Mucosa of rectum (tissue), 2 donors: ENCODE data around the gene MPZL1.

Experiments
- H3K27ac ChIP-seq, 2 donors: one replicate each; pipeline ENCODE4 v1.7.0; 2013; ENCODE audit warnings: inconsistent platforms in 2 of 2, low read depth in 2 of 2, low read length in 2 of 2
- H3K27me3 ChIP-seq, 2 donors: one replicate each; pipeline ENCODE4 v1.7.0; 2013; ENCODE audit warnings: low read length in 2 of 2; ENCODE audit not compliant: control insufficient read depth in 2 of 2, insufficient read depth in 2 of 2
- H3K36me3 ChIP-seq, 2 donors: one replicate each; pipeline ENCODE4 v1.7.0; 2013; ENCODE audit warnings: low read length in 2 of 2; ENCODE audit not compliant: control insufficient read depth in 2 of 2, insufficient read depth in 2 of 2
- H3K4me1 ChIP-seq, 2 donors: one replicate each; pipeline ENCODE4 v1.7.0; 2013; ENCODE audit warnings: low read length in 2 of 2, mild to moderate bottlenecking in 1 of 2; ENCODE audit not compliant: control insufficient read depth in 2 of 2, insufficient read depth in 2 of 2
- H3K4me3 ChIP-seq, 2 donors: one replicate each; pipeline ENCODE4 v1.7.0; 2013; ENCODE audit warnings: low read length in 2 of 2
- H3K9ac ChIP-seq, 2 donors: one replicate each; pipeline ENCODE4 v1.7.0; 2013; ENCODE audit warnings: low read length in 2 of 2, low read depth in 1 of 2, mild to moderate bottlenecking in 1 of 2
- H3K9me3 ChIP-seq, 2 donors: one replicate each; pipeline ENCODE4 v1.7.0; 2013; ENCODE audit warnings: low read length in 2 of 2; ENCODE audit not compliant: control insufficient read depth in 2 of 2
- donor health status: healthy.
- donor health status: Normal muscosa, but diverticular disease.

MPZL1 gene

DNA sequence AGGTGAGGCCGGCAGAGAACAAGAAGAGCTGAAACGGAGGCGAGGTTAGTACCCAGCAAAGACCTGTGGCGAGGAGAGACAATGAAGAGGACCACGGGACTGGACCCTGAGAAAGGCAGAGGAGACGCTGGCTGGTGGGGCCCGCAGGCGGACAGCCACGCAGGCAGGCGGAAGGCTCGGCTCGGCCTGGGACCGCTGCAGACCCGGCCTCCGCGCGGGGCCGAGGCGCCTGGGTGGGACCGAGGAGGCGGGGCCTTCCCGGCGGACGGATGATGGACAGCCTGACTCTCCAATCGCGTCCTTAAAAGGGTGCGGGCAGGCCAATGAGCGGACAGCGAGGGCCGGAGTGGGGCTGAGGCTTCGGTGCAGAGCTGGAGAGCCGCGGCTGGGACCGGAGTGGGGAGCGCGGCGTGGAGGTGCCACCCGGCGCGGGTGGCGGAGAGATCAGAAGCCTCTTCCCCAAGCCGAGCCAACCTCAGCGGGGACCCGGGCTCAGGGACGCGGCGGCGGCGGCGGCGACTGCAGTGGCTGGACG lies at the start of gene MPZL1:
MPZL1 (plus strand) TSS at position 366 of the 535 bp plus-strand sequence. CDS start 170 bp downstream, outside the sequence.
- Histone ChIP-seq H3K9me3 (no peaks in the 10 kb centered on the region), H3K36me3 (no peaks in the 10 kb centered on the region), H3K27ac (peak within 1 kb of the TSS; percentile 89), H3K9ac (peak within 1 kb of the TSS; percentile 88 to 89), H3K4me3 (peak within 1 kb of the TSS; percentile 87 to 89), H3K4me1 (peaks cover 17 to 29% of the 10 kb centered on the region in 2 donors), H3K27me3 (no peaks in the 10 kb centered on the region)

- H3K27ac ChIP-seq, result no peak overlapping the region
- H3K4me3 ChIP-seq, result no peak overlapping the region
- H3K27me3 ChIP-seq, result no peaks in the 10 kb centered on the region
- H3K9me3 ChIP-seq, result no peaks in the 10 kb centered on the region
- H3K9ac ChIP-seq, result no peak overlapping the region
- peaks cover 8 to 23% of the 10 kb centered on the region in 2 donors for H3K4me1 ChIP-seq
- H3K36me3 ChIP-seq, result peaks cover 0 to 11% of the 10 kb centered on the region in 2 donors
These were observed 49.0 kb upstream of the MPZL1 start for GRCh38 chr1:167672831-167673230.

- H3K9me3 ChIP-seq, result no peaks in the 10 kb centered on the region
- H3K4me3 ChIP-seq, result no peak overlapping the region
- no peak overlapping the region for H3K9ac ChIP-seq
- H3K27ac ChIP-seq, result no peak overlapping the region
- peaks cover 8 to 23% of the 10 kb centered on the region in 2 donors for H3K4me1 ChIP-seq
- no peaks in the 10 kb centered on the region for H3K27me3 ChIP-seq
- H3K36me3 ChIP-seq, result peaks cover 0 to 11% of the 10 kb centered on the region in 2 donors
These were observed 48.5 kb upstream of the MPZL1 start for GRCh38 chr1:167673265-167673664.

DNA sequence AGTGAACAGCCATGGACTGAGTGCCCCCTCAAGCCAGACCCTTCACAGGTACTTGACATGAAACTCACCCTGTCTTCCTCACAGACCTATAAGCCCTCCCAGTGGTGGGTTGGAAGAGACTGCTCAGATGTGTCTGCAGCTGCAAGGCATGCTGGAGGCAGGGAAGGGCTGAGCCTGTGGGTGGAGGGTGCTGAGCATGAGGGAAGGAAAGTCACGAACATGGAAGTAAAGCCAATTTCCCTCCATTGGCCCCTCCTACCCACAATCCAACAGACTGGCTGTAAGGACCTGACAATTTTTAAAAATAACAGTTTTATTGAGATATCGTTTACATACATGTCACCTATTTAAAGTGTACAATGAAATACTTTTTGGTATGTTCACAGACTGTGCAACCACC lies 47.6 kb upstream of the MPZL1 start:
- no peak overlapping the region for H3K27ac ChIP-seq
- peaks cover 8 to 23% of the 10 kb centered on the region in 2 donors for H3K4me1 ChIP-seq
- no peak overlapping the region for H3K9ac ChIP-seq
- H3K36me3 ChIP-seq, result peaks cover 0 to 11% of the 10 kb centered on the region in 2 donors
- H3K4me3 ChIP-seq, result no peak overlapping the region
- no peaks in the 10 kb centered on the region for H3K9me3 ChIP-seq
- H3K27me3 ChIP-seq, result no peaks in the 10 kb centered on the region

DNA sequence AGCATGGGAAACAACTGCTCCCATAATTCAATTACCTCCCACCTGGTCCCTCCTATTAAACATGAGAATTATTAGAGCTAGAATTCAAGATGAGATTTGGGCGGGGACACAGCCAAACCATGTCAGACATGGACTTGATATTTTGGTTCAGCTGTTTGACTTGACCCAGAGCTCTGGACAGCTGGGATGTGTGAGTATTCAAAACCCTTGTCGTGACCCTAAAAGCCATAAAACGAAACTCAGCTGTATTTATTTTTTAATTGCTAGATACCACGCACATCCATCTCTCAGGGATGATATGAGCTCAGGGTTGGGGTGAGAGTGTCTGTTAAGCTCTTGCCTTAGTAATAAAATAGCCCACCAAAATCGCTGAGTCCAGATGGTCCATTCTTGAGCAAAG lies 46.3 kb upstream of the MPZL1 start:
- Histone ChIP-seq H3K9me3 (no peaks in the 10 kb centered on the region), H3K27ac (peak overlapping the region in 1 of 2 donors; percentile 1), H3K4me1 (peaks cover 8 to 19% of the 10 kb centered on the region in 2 donors), H3K4me3 (no peak overlapping the region), H3K27me3 (no peaks in the 10 kb centered on the region), H3K9ac (no peak overlapping the region), H3K36me3 (peaks cover 0 to 11% of the 10 kb centered on the region in 2 donors)

DNA sequence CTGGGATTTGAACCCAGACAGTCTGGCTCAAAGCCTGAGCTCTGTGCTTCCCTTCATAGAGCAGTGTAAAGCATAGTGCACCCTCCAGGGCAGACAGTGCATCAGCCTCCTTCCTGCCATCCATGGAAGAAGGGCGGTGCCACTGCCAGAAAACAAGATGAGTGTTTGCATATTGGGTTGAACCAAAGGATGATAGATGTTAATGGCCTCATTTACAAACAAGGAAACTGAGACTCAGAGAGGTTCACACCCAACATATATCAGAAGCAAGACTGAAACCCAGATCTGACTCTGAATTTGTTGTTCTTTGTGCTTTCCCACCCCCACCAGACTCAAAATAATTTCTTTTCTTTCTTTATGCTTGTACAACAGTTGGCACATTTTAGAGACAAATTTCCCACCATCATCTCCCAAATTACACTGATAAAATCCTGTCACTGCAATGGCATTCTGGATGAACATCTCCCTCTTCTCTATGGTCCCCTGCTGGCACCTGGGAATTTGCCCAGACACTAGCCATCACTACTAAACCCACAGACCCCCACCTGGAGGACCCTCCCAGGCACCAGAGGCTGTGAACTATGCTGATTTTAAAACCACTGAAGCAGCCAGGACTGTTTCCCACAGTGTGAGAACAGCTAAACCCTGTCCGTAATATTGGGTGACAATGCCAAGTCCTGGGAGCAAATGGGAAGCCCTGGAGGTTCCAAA lies 45.4 kb upstream of the MPZL1 start:
- peaks cover 0 to 11% of the 10 kb centered on the region in 2 donors for H3K36me3 ChIP-seq
- H3K4me1 ChIP-seq, result peaks cover 8 to 16% of the 10 kb centered on the region in 2 donors
- no peaks in the 10 kb centered on the region for H3K27me3 ChIP-seq
- no peaks in the 10 kb centered on the region for H3K9me3 ChIP-seq
- no peak overlapping the region for H3K4me3 ChIP-seq
- H3K27ac ChIP-seq, result peak overlapping the region in 1 of 2 donors; percentile 1
- no peak overlapping the region for H3K9ac ChIP-seq

DNA sequence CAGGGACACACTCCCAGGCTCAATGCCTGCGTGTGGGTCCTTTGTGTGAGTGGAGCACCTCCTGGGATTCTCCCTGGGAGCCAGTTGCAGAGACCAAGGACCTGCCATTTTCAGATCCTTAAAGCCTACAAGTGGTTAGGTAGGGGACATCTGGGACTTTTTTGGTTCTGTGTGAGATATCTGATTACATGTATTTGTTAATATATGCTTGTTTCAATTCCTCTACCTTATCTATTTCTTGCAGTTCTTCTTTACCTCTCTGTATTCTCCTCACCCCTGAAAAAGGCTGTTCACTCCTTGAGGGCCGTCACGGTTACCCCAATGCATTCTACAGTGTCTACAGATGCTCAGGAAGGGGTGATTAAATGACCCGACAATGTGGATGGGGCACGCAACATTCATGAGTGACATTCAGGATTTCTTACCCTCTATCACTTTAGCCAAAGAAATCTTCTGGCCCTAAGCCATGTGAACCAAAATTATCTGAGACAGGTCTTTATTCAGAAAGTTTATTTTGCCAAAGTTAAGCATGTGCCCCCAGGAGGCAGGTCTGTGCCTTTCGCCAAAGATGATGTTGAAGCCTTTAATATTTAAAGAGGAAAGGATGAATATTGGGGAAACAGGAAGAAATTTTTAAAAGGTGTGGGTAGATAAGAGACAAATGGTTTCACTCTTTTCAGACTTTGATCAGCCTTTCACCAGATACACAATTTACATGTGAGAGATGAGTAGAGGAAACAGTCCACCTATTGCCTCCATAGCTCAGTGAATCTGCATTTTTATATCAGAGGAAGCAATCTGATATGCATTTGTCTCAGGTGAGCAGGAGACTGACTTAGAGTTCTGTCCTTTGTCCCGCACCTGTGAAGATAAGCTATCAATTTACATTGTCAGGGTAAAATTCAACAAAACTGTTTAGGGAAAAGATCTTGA lies 44.6 kb upstream of the MPZL1 start:
- H3K27me3 ChIP-seq, result no peaks in the 10 kb centered on the region
- no peak overlapping the region for H3K27ac ChIP-seq
- H3K4me1 ChIP-seq, result peaks cover 11% of the 10 kb centered on the region in 2 donors
- peaks cover 3 to 11% of the 10 kb centered on the region in 2 donors for H3K36me3 ChIP-seq
- no peak overlapping the region for H3K9ac ChIP-seq
- no peaks in the 10 kb centered on the region for H3K9me3 ChIP-seq
- no peak overlapping the region for H3K4me3 ChIP-seq

DNA sequence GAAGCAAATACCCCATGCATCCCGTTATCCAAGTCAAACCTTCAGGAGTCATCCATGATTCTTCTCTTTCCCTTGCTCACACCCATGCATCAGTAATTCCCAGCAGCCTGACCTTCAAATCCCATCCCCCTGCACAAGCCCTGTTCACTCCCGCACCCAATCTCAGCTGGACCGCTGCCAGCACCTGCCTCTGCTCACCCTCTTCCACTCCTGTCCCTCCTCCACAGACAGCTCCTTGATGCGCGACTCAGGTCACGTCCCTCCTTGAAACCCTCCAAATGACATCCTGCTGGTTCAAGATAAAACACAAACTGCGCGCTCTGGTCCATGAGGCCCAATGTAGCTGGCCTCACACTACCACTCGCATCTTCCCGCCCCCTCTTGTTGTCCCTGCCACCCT lies 43.4 kb upstream of the MPZL1 start:
- peaks cover 11% of the 10 kb centered on the region in 2 donors for H3K4me1 ChIP-seq
- no peak overlapping the region for H3K4me3 ChIP-seq
- H3K27ac ChIP-seq, result no peak overlapping the region
- no peak overlapping the region for H3K9ac ChIP-seq
- H3K36me3 ChIP-seq, result peaks cover 3 to 4% of the 10 kb centered on the region in 2 donors
- H3K9me3 ChIP-seq, result no peaks in the 10 kb centered on the region
- no peaks in the 10 kb centered on the region for H3K27me3 ChIP-seq

- Histone ChIP-seq H3K27ac (peak overlapping the region in 1 of 2 donors; percentile 4), H3K27me3 (no peaks in the 10 kb centered on the region), H3K36me3 (peaks cover under 1 to 3% of the 10 kb centered on the region in 2 donors), H3K9me3 (no peaks in the 10 kb centered on the region), H3K9ac (no peak overlapping the region), H3K4me3 (no peak overlapping the region), H3K4me1 (peaks cover 11 to 13% of the 10 kb centered on the region in 2 donors)
These were observed 42.9 kb upstream of the MPZL1 start for GRCh38 chr1:167678838-167679237.

DNA sequence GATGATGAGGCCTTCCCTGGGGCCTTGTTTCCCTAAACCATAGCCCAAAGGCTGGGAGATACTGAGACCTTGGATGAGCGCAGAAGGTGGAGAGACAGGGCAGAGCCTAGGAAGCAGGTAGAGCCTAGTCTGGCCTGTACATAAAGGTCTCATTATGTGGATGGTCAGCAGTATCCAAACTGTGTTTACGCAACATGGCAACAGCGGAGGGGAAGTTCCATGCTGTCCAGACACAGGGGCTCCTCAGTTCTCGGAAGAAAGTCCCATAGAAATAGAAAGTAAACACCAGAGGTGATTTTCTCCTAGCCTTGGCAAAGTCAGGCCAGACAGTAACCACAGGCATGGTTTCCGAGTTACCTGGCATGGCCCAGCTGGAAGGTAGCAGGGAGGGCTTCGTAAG lies 42.1 kb upstream of the MPZL1 start:
- no peaks in the 10 kb centered on the region for H3K27me3 ChIP-seq
- H3K9ac ChIP-seq, result no peak overlapping the region
- no peak overlapping the region for H3K4me3 ChIP-seq
- H3K36me3 ChIP-seq, result peaks cover 0 to 3% of the 10 kb centered on the region in 2 donors
- H3K9me3 ChIP-seq, result no peaks in the 10 kb centered on the region
- no peak overlapping the region for H3K27ac ChIP-seq
- peaks cover 11 to 15% of the 10 kb centered on the region in 2 donors for H3K4me1 ChIP-seq
